Kidney epithelial cell (primary cell): ENCODE data around the gene MFSD6L. TPM values are rescaled to one million over a fixed set of nuclear protein-coding genes. Genes with fewer than 3 reads are reported as not detected.
"Not testable (repeated sequence)": the region's sequence is repeated elsewhere in the genome, so short reads cannot be mapped to it uniquely, and the experiment has no call there.

ENCODE experiments used
- DNase-seq: peaks from one replicate; pipeline ENCODE4 v3.0.0-alpha.2; 2010; ENCODE audit warnings: low read depth
- H3K27me3 ChIP-seq: 2 replicates; pipeline ENCODE4 v1.6.0; 2011; ENCODE audit warnings: low read length; ENCODE audit not compliant: control insufficient read depth, insufficient read depth
- H3K36me3 ChIP-seq: 2 replicates; pipeline ENCODE4 v1.5.1; 2011; ENCODE audit warnings: low read length; ENCODE audit not compliant: control insufficient read depth, insufficient read depth
- H3K4me3 ChIP-seq: 2 replicates; pipeline ENCODE4 v1.5.1; 2011; ENCODE audit warnings: low read depth, mild to moderate bottlenecking, control low read depth, low read length
- total RNA-seq: library from RNA; depleted of rRNA; stranded (reverse); fragments of >200 nt; gene quantifications from 2 replicates; pipeline ENCODE4 v1.2.3, GENCODE V29; 2015
- TF ChIP-seq, protein P1 (sequence below): IDR thresholded peaks from 2 replicates; pipeline ENCODE4 v1.5.1; 2011; ENCODE audit warnings: mild to moderate bottlenecking, moderate library complexity, low read length, control low read depth, inconsistent platforms; ENCODE audit not compliant: insufficient read depth, poor library complexity, severe bottlenecking

Gene MFSD6L
- total RNA-seq, 1 donor from 2014 or later: 0.54 TPM

DNA sequence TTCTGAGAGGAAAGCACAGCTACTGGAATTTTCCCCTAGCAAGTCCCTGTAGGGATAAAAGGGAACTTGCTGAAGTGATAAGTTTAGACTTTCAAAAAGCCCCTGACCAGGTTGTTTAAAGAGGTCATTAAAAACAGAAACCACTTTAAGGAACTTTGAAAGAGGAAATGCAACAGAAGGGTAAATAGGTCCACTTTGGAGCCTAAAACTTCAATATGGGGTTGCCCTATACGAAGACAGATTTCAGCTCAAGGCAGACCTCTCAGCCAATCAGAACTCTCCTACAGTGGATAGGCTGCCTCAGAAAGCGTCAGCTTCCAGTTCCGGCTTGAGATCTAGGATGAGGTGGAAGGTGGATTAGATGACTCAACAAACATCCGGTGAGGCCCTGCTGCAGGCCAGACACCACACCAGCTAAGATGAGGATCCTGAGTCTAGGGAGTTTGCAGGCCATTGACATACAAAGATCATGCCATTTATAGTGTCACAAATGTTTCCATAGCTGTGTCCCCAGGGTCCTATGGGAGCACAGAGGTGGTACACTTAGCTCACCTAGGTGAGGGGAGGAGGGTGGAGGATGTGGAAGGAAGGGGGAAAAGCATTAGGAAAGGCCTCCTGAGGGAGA, 7.9 kb upstream of the MFSD6L start:
- no peak overlapping the region for H3K4me3 ChIP-seq
- TF ChIP-seq, protein P1, sequence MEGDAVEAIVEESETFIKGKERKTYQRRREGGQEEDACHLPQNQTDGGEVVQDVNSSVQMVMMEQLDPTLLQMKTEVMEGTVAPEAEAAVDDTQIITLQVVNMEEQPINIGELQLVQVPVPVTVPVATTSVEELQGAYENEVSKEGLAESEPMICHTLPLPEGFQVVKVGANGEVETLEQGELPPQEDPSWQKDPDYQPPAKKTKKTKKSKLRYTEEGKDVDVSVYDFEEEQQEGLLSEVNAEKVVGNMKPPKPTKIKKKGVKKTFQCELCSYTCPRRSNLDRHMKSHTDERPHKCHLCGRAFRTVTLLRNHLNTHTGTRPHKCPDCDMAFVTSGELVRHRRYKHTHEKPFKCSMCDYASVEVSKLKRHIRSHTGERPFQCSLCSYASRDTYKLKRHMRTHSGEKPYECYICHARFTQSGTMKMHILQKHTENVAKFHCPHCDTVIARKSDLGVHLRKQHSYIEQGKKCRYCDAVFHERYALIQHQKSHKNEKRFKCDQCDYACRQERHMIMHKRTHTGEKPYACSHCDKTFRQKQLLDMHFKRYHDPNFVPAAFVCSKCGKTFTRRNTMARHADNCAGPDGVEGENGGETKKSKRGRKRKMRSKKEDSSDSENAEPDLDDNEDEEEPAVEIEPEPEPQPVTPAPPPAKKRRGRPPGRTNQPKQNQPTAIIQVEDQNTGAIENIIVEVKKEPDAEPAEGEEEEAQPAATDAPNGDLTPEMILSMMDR: no peak
- H3K36me3 ChIP-seq: no peaks in the 10 kb centered on the region
- no peak for DNase-seq
- H3K27me3 ChIP-seq: peaks cover 2% of the 10 kb centered on the region

DNA sequence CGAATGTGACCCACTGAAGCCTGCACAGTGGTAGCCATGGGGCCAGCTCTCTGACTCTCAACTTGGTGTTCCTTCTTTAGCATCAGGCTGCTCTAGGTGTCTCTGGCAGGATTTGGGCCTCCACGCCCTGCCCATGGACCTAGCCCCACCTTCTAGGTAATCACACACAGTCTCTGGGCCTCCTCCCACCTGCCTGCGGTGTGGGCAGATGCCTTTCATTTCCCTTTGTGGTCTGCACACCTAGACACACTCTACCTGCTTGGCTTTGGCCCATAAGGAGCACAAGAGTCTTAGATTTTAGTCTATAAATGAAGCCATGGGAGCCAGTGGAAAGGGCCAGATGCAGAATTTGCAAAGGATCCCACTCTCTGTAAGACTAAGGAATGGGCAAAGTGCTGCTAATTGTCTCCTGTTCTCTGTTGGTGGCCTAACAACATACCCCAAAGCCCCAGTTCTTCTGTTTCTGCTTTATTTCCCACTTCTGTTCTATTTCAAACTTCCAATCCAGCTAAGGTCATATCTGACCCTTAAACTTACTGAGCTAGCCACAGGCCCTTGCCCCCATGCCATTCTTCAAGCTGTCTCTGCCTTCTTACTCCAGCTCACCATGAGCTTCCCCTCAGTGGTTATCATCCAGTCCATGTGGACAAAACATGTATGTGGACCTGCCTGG, 7.2 kb upstream of the MFSD6L start:
- H3K4me3 ChIP-seq: no peak overlapping the region
- no peaks in the 10 kb centered on the region for H3K36me3 ChIP-seq
- H3K27me3 ChIP-seq: peaks cover 2% of the 10 kb centered on the region
- TF ChIP-seq, protein P1: no peak
- DNase-seq: no peak

DNA sequence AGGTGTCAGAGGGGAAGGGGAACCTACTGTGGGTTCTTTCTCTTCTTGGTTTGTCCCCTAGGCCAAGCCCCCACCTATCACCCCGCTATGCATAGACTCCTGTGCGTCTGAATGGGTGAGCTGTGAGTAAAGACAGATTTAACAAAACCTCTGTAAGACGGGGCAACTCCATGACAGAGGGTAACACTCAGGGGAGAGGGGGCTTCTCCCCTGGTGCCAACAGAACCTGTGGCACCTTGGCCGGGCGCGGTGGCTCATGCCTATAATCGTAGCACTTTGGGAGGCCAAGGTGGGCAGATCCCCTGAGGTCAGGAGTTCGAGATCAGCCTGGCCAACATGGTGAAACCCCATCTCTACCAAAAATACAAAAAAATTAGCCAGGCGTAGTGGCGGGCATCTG, 6.2 kb upstream of the MFSD6L start:
- not testable (repeated sequence) for DNase-seq, H3K4me3 ChIP-seq, H3K36me3 ChIP-seq, H3K27me3 ChIP-seq

DNA sequence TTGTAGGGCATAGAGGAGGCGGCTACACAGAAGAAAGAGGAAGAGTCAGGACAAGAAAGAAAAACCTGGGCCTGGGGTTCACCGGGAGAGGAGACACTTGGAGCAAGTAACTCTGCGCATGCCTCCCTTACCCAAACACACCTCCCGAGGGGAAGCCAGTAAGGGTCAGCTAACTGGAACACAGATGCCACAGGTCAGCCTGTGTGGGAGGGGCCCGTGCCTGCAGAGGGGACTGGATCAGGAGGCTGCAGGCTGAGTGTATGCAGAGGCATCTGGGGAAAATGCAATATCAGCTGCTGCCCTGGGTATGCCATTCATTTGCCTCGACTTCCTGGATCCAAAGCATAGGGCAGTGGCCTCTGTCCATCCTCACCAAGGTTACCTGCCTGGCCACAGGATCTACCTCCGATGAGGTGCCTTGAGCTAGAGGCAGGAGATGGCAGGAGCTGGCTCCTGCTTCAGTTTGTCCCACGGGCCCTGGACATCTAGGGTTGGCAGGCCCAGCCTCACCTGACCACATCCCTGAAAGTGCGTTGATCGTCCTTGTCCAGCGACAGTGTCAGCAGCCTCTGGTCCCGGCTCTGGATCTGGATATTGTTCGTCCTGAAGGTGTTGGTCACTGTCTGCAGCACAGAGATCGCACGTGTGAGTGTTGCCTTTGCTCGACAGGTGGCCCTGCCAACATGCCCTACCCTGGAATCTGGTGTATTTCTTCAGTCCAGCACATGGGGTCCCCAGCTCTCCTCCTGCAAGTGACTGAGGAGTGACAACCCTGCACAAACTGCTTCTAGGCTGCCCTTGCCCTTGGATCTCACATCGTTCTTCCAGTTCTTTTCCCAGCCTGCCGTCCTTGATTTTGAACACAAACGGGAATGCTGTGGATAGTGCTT, 4.6 kb upstream of the MFSD6L start:
- Histone ChIP-seq H3K36me3 (no peaks in the 10 kb centered on the region), H3K27me3 (peaks cover 11% of the 10 kb centered on the region), H3K4me3 (no peak overlapping the region)
- DNase-seq: no peak
- TF ChIP-seq, protein P1: no peak

DNA sequence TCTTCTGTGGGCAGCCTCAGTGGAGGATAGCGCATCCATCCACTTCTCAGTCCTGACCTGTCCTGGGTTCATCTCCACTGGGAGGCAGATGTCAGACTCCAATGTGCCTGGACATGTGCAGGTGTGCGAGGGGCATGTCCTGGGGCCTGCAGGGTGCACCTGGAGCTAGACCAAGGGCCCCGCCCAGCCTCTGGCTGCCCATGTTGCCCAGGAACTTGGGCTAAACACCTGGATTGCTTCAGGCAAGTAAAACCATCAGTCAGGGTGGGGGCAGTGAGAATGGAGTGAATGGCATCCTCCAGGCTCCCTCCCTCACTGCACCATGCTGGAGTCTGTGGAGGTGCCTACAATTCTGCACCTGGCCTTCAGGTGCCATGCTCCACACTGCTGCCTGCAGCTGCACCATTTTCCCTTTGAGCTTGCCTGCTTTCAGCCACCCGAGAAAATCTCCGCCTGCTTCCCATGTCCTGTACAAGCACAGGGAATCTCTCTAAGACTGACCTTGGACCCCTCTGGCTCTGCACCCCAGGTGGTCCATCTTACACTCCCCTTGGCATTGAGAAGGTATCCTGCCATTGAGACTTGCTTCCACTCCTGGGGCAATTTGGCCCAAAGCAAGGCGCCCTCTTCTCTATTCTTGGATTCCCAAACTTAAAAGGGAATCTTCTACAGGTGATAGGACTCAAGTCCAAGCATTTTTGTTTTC, 2.1 kb upstream of the MFSD6L start:
- DNase-seq: no peak
- H3K4me3 ChIP-seq: no peak overlapping the region
- TF ChIP-seq, protein P1: no peak
- peaks cover 16% of the 10 kb centered on the region for H3K27me3 ChIP-seq
- H3K36me3 ChIP-seq: no peaks in the 10 kb centered on the region

DNA sequence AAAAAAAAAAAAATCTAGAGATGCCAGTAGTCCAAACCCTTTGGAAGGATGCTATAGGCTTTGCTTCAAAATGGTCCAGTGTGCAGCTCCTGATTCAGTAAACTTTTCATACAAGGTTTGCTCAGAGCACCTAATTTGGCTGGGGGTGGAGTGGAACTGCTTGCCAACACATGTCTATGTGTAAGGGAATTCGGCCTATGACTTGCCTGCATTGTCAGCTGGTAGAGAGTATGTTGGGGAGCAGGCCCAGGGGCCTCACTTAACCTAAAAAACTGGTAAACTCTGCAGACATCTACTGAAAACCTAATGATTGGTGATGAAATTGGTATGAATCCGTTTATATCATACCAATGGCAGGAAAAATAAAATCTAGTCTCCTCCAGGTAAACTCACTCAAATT, 1.5 kb upstream of the MFSD6L start:
- TF ChIP-seq, protein P1: no peak
- Histone ChIP-seq H3K36me3 (no peaks in the 10 kb centered on the region), H3K27me3 (peaks cover 16% of the 10 kb centered on the region), H3K4me3 (no peak overlapping the region)
- DNase-seq: no peak
